ENCODE data around the gene HRAS. TPM values are rescaled to one million over a fixed set of nuclear protein-coding genes. Genes with fewer than 3 reads are reported as not detected.

Gene HRAS
- total and polyA plus RNA-seq, 4 donors, result 20.5 to 133 (median 69.7) TPM

GRCh38 chr11:516400-516799, 19.0 kb downstream of the HRAS start:
- 95 to 99% methylated on average over 4 of the region's 4 CpGs for WGBS, 2 donors
- ATAC-seq (ENCODE audit: insufficient read depth, low FRiP score), result no peak

GRCh38 chr11:515131-515530, 20.2 kb downstream of the HRAS start:
- ATAC-seq (ENCODE audit: insufficient read depth, low FRiP score), result no peak
- 91 to 95% methylated on average over 6 of the region's 6 CpGs for WGBS, 2 donors

More at GRCh38 chr11:516400-516799, 19.0 kb downstream of the HRAS start:
- H3K9ac ChIP-seq (ENCODE audit: insufficient read depth in 1 of 2, low read length in 2 of 2), result no peak overlapping the region
- H3K36me3 ChIP-seq (ENCODE audit: control insufficient read depth in 4 of 4, insufficient read depth in 4 of 4, low read length in 4 of 4), result peaks cover 0 to 5% (median 0%) of the 10 kb centered on the region in 4 donors
- H3K27ac ChIP-seq (ENCODE audit: low read depth in 1 of 2, low read length in 1 of 2), result no peak overlapping the region
- no peaks in the 10 kb centered on the region for H3K9me3 ChIP-seq (ENCODE audit: control insufficient read depth in 4 of 4, insufficient read depth in 3 of 4, low read length in 3 of 4)
- H3K4me3 ChIP-seq, result no peak overlapping the region
- no peak for TF ChIP-seq CTCF (IDR thresholded peaks at IDR 0.05; ENCODE audit: control extremely low read depth, extremely low read depth)
- no peak for DNase-seq
- no peaks in the 10 kb centered on the region for H3K4me1 ChIP-seq (ENCODE audit: control insufficient read depth in 5 of 5, insufficient read depth in 5 of 5, low read length in 5 of 5)
- no peaks in the 10 kb centered on the region for H3K27me3 ChIP-seq (ENCODE audit: control insufficient read depth in 3 of 3, insufficient read depth in 3 of 3, low read length in 2 of 3)

DNA sequence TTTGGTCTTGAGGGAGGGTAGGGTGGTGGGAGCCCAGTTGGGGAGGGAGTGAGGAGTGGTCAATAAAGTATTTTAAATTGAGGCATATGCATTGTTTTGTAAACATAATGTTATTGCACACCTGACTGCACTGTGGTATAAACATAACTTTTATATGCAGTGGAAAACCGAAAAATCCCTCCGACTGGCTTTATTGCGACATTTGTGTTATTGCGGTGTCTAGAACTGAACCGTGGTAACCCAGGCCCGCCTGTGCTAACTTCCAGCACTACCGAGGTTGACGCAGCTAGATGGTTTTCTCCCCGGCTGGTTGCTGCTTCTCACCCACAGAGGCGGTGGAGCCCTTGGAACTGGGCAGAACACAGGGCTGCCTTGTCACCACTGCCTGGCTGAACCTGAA, 20.8 kb downstream of the HRAS start:
- no peak for ATAC-seq (ENCODE audit: insufficient read depth, low FRiP score)
- no peak for DNase-seq
- 47 to 80% methylated on average over 10 of the region's 10 CpGs for WGBS, 2 donors
- Histone ChIP-seq H3K27ac (ENCODE audit: low read depth in 1 of 2, low read length in 1 of 2) (no peak overlapping the region), H3K9ac (ENCODE audit: insufficient read depth in 1 of 2, low read length in 2 of 2) (no peak overlapping the region), H3K27me3 (ENCODE audit: control insufficient read depth in 3 of 3, insufficient read depth in 3 of 3, low read length in 2 of 3) (no peaks in the 10 kb centered on the region), H3K36me3 (ENCODE audit: control insufficient read depth in 4 of 4, insufficient read depth in 4 of 4, low read length in 4 of 4) (peaks cover 3 to 11% (median 4%) of the 10 kb centered on the region in 4 donors), H3K9me3 (ENCODE audit: control insufficient read depth in 4 of 4, insufficient read depth in 3 of 4, low read length in 3 of 4) (no peaks in the 10 kb centered on the region), H3K4me3 (no peak overlapping the region), H3K4me1 (ENCODE audit: control insufficient read depth in 5 of 5, insufficient read depth in 5 of 5, low read length in 5 of 5) (no peaks in the 10 kb centered on the region)
- TF ChIP-seq CTCF (IDR thresholded peaks at IDR 0.05; ENCODE audit: control extremely low read depth, extremely low read depth), result no peak

More at GRCh38 chr11:515131-515530, 20.2 kb downstream of the HRAS start:
- no peaks in the 10 kb centered on the region for H3K4me1 ChIP-seq (ENCODE audit: control insufficient read depth in 5 of 5, insufficient read depth in 5 of 5, low read length in 5 of 5)
- H3K9ac ChIP-seq (ENCODE audit: insufficient read depth in 1 of 2, low read length in 2 of 2), result no peak overlapping the region
- no peak overlapping the region for H3K27ac ChIP-seq (ENCODE audit: low read depth in 1 of 2, low read length in 1 of 2)
- no peak for DNase-seq
- H3K36me3 ChIP-seq (ENCODE audit: control insufficient read depth in 4 of 4, insufficient read depth in 4 of 4, low read length in 4 of 4), result peaks cover 0 to 6% (median 1%) of the 10 kb centered on the region in 4 donors
- H3K27me3 ChIP-seq (ENCODE audit: control insufficient read depth in 3 of 3, insufficient read depth in 3 of 3, low read length in 2 of 3), result no peaks in the 10 kb centered on the region
- TF ChIP-seq CTCF (IDR thresholded peaks at IDR 0.05; ENCODE audit: control extremely low read depth, extremely low read depth), result no peak
- no peaks in the 10 kb centered on the region for H3K9me3 ChIP-seq (ENCODE audit: control insufficient read depth in 4 of 4, insufficient read depth in 3 of 4, low read length in 3 of 4)
- no peak overlapping the region for H3K4me3 ChIP-seq

Measured in lung (tissue), 12 donors.